Measurements from ENCODE around the gene DAGLA. TPM values are rescaled to one million over a fixed set of nuclear protein-coding genes. Genes with fewer than 3 reads are reported as not detected.
"Not testable (repeated sequence)": the region's sequence is repeated elsewhere in the genome, so short reads cannot be mapped to it uniquely, and the experiment has no call there.

DAGLA gene
- total RNA-seq, 3 donors from 2014 or later (not counting 1 experiment from before 2014, with no cell fraction given): 0.18 to 0.48 (median 0.38) TPM

DNA sequence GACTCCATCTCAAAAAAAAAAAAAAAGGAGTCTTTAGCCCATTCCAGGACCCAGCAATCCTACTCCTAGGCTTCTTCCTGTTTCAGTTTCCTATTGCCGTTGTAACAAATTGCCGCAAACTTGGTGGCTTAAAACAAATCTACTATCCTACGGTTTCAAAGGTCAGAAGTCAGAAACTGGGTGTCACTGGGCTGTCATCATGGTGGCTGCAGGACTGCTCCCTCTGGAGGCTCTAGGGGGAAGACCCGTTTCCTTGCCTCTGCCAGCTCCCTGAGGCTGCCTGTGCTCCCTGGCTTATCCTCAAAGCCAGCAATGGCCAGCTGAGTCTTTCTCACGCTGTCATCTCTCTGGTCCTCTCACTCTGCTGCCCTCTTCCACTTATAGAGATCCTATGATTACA, 8.7 kb upstream of the DAGLA start:
- Histone ChIP-seq H3K27ac (ENCODE audit: low read length) (no peak overlapping the region), H3K27me3 (ENCODE audit: control insufficient read depth, insufficient read depth, low read length) (no peaks in the 10 kb centered on the region), H3K4me1 (ENCODE audit: control insufficient read depth, insufficient read depth, low read length) (no peaks in the 10 kb centered on the region), H3K9me3 (ENCODE audit: control insufficient read depth, insufficient read depth, low read length) (no peaks in the 10 kb centered on the region), H3K4me3 (ENCODE audit: low read length) (no peak overlapping the region), H3K36me3 (ENCODE audit: control insufficient read depth, insufficient read depth, low read length) (no peaks in the 10 kb centered on the region)
- H3K4me3 Mint-ChIP-seq: no peak overlapping the region
- H3K4me1 Mint-ChIP-seq: no peaks in the 10 kb centered on the region
- DNase-seq (no peak), ATAC-seq (no peak)
- TF ChIP-seq CTCF (IDR thresholded peaks at IDR 0.05): no peak
- intact Hi-C loops (cut with micrococcal nuclease): no loop called here
- H3K36me3 Mint-ChIP-seq: no peaks in the 10 kb centered on the region
- 46% methylated on average over 5 of the region's 5 CpGs for WGBS (ENCODE audit: insufficient coverage)
- H3K27ac Mint-ChIP-seq: no peak overlapping the region
- peaks cover 15 to 18% of the 10 kb centered on the region in 2 donors for H3K27me3 Mint-ChIP-seq (ENCODE audit: low read depth in 2 of 2)
- no peaks in the 10 kb centered on the region for H3K9me3 Mint-ChIP-seq

- WGBS (ENCODE audit: insufficient coverage): 76% methylated on average over 2 of the region's 2 CpGs
- H3K4me1 ChIP-seq (ENCODE audit: control insufficient read depth, insufficient read depth, low read length); H3K4me3 Mint-ChIP-seq; H3K9me3 ChIP-seq (ENCODE audit: control insufficient read depth, insufficient read depth, low read length); H3K36me3 Mint-ChIP-seq; H3K36me3 ChIP-seq (ENCODE audit: control insufficient read depth, insufficient read depth, low read length); intact Hi-C loops (cut with micrococcal nuclease); ATAC-seq; H3K27me3 ChIP-seq (ENCODE audit: control insufficient read depth, insufficient read depth, low read length); H3K27ac Mint-ChIP-seq; H3K4me3 ChIP-seq (ENCODE audit: low read length); H3K9me3 Mint-ChIP-seq; H3K4me1 Mint-ChIP-seq; DNase-seq; H3K27ac ChIP-seq (ENCODE audit: low read length): not testable (repeated sequence)
- H3K27me3 Mint-ChIP-seq (ENCODE audit: low read depth in 2 of 2): peaks cover 23 to 27% of the 10 kb centered on the region in 2 donors
These were observed 6.2 kb upstream of the DAGLA start for GRCh38 chr11:61673946-61674467.

GRCh38 chr11:61675826-61676225, 4.4 kb upstream of the DAGLA start:
- ATAC-seq (no peak), DNase-seq (no peak)
- Mint-ChIP-seq H3K36me3 (no peaks in the 10 kb centered on the region), H3K27me3 (ENCODE audit: low read depth in 2 of 2) (peaks cover 22 to 32% of the 10 kb centered on the region in 2 donors), H3K4me1 (peaks cover 0 to 7% of the 10 kb centered on the region in 2 donors), H3K9me3 (no peaks in the 10 kb centered on the region), H3K4me3 (no peak overlapping the region), H3K27ac (no peak overlapping the region)
- intact Hi-C loops (cut with micrococcal nuclease): no loop called here
- H3K4me1 ChIP-seq (ENCODE audit: control insufficient read depth, insufficient read depth, low read length): peaks cover 9% of the 10 kb centered on the region
- peaks cover 2% of the 10 kb centered on the region for H3K27me3 ChIP-seq (ENCODE audit: control insufficient read depth, insufficient read depth, low read length)
- no peak for TF ChIP-seq CTCF (IDR thresholded peaks at IDR 0.05)
- H3K9me3 ChIP-seq (ENCODE audit: control insufficient read depth, insufficient read depth, low read length): no peaks in the 10 kb centered on the region
- WGBS (ENCODE audit: insufficient coverage): 86% methylated on average over 5 of the region's 5 CpGs
- H3K27ac ChIP-seq (ENCODE audit: low read length): no peak overlapping the region
- no peak overlapping the region for H3K4me3 ChIP-seq (ENCODE audit: low read length)
- no peaks in the 10 kb centered on the region for H3K36me3 ChIP-seq (ENCODE audit: control insufficient read depth, insufficient read depth, low read length)

DNA sequence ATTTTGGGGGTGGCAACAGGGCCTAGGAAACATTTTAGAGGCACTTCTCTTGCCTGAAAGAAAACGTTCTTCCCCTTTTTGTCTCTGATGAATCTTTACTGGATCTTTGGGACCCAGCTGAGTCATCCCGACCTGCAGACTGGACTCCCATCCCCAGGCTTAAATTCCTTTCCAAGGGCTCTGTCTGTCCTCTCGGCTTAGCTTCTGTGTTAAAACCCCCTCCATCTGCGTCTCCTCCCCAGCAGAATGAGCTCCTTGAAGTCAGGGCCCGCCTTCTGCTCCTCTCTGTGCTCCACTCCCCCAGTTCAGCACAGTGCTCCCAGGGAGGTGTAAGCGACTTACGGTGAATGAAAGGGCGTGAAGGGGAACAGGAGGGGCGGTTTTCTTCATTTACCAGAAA, 895 bp upstream of the DAGLA start:
- 62% methylated on average over 5 of the region's 9 CpGs for WGBS (ENCODE audit: insufficient coverage)
- peak overlapping the region; percentile 57 for H3K4me3 Mint-ChIP-seq
- no peak overlapping the region for H3K27ac ChIP-seq (ENCODE audit: low read length)
- intact Hi-C loops (cut with micrococcal nuclease): no loop called here
- no peaks in the 10 kb centered on the region for H3K9me3 ChIP-seq (ENCODE audit: control insufficient read depth, insufficient read depth, low read length)
- H3K27me3 Mint-ChIP-seq (ENCODE audit: low read depth in 2 of 2): peaks cover 13 to 32% of the 10 kb centered on the region in 2 donors
- ATAC-seq (no peak), DNase-seq (no peak)
- H3K4me1 Mint-ChIP-seq: peaks cover 0 to 14% of the 10 kb centered on the region in 2 donors
- H3K27ac Mint-ChIP-seq: peak overlapping the region in 1 of 2 donors; percentile 31
- no peaks in the 10 kb centered on the region for H3K36me3 Mint-ChIP-seq
- H3K9me3 Mint-ChIP-seq: no peaks in the 10 kb centered on the region
- no peaks in the 10 kb centered on the region for H3K36me3 ChIP-seq (ENCODE audit: control insufficient read depth, insufficient read depth, low read length)
- TF ChIP-seq CTCF (IDR thresholded peaks at IDR 0.05): no peak
- H3K27me3 ChIP-seq (ENCODE audit: control insufficient read depth, insufficient read depth, low read length): peaks cover 15% of the 10 kb centered on the region
- no peak overlapping the region for H3K4me3 ChIP-seq (ENCODE audit: low read length)
- H3K4me1 ChIP-seq (ENCODE audit: control insufficient read depth, insufficient read depth, low read length): peaks cover 24% of the 10 kb centered on the region

Measured in natural killer cell (primary cell).